Measurements from ENCODE around the gene FLCN. TPM values are rescaled to one million over a fixed set of nuclear protein-coding genes. Genes with fewer than 3 reads are reported as not detected.

The FLCN gene
- total RNA-seq, 1 donor from 2014 or later, result 106 TPM

DNA sequence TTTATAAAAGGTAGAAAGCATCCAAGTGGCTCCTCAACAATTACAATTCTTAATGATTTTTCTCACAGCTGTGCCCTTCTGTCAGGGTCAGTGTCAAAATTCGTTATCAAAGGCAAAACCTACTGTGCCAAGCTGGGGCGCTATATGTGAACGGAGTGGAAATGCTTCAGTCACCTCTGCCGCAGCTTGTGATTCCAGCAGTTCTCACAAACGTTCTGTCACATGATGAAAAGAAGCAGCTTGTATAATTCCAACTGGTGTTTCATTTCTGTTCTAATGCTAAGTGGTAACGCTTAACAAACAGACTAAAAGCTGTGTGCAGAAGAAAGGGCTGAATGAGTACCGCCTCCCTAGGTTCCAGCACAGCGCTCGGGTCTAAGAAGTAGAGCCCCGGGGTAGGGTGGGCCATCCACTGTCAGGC lies 45.0 kb downstream of the FLCN start:
- Histone ChIP-seq H3K36me3 (peaks cover 28% of the 10 kb centered on the region), H3K27ac (no peak overlapping the region), H3K4me3 (no peak overlapping the region), H3K9me3 (no peaks in the 10 kb centered on the region), H3K27me3 (no peaks in the 10 kb centered on the region), H3K4me1 (peaks cover under 1% of the 10 kb centered on the region)
- no peak for ATAC-seq
- intact Hi-C loops (cut with DNase I), result no loop called here
- no peak for DNase-seq
- TF ChIP-seq, protein P1, sequence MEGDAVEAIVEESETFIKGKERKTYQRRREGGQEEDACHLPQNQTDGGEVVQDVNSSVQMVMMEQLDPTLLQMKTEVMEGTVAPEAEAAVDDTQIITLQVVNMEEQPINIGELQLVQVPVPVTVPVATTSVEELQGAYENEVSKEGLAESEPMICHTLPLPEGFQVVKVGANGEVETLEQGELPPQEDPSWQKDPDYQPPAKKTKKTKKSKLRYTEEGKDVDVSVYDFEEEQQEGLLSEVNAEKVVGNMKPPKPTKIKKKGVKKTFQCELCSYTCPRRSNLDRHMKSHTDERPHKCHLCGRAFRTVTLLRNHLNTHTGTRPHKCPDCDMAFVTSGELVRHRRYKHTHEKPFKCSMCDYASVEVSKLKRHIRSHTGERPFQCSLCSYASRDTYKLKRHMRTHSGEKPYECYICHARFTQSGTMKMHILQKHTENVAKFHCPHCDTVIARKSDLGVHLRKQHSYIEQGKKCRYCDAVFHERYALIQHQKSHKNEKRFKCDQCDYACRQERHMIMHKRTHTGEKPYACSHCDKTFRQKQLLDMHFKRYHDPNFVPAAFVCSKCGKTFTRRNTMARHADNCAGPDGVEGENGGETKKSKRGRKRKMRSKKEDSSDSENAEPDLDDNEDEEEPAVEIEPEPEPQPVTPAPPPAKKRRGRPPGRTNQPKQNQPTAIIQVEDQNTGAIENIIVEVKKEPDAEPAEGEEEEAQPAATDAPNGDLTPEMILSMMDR (IDR thresholded peaks at IDR 0.05), result no peak

DNA sequence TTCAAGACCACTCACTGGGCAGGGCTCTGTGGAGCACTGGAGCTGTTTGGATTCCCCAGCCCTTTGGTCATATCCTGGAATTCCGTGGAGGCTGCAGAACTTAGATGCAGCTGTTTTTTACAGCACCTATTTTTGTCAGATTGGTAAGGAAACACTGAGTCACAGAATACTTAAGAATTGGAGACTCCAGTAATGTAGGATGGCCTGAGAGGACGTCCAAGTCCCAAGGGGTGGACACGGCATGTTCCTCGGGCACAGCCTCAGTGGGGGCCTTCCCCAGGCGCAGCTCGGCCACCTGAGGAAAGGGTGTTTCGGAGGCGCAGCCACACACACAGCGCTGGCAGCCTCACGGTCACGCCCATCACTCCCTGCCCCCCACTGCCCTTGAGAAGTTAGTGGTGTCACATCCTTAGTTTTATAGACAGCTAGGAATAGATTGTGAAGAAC lies 45.6 kb downstream of the FLCN start:
- DNase-seq, result no peak
- no peaks in the 10 kb centered on the region for H3K9me3 ChIP-seq
- TF ChIP-seq, protein P1 (IDR thresholded peaks at IDR 0.05), result no peak

GRCh38 chr17:17190188-17190587 lies 46.8 kb downstream of the FLCN start:
- Histone ChIP-seq H3K4me3 (no peak overlapping the region), H3K27me3 (no peaks in the 10 kb centered on the region), H3K4me1 (peaks cover 12% of the 10 kb centered on the region), H3K27ac (no peak overlapping the region), H3K9me3 (no peaks in the 10 kb centered on the region), H3K36me3 (peaks cover 33% of the 10 kb centered on the region)
- DNase-seq, result no peak
- intact Hi-C loops (cut with DNase I), result no loop called here
- TF ChIP-seq, protein P1 (IDR thresholded peaks at IDR 0.05), result no peak
- ATAC-seq, result no peak

More for the DNA sequence above, 45.6 kb downstream of the FLCN start:
- peak; percentile 42 for ATAC-seq
- Histone ChIP-seq H3K27me3 (no peaks in the 10 kb centered on the region), H3K36me3 (peaks cover 28% of the 10 kb centered on the region), H3K27ac (no peak overlapping the region), H3K4me3 (no peak overlapping the region), H3K4me1 (peaks cover 6% of the 10 kb centered on the region)
- intact Hi-C loops (cut with DNase I), result no loop called here

DNA sequence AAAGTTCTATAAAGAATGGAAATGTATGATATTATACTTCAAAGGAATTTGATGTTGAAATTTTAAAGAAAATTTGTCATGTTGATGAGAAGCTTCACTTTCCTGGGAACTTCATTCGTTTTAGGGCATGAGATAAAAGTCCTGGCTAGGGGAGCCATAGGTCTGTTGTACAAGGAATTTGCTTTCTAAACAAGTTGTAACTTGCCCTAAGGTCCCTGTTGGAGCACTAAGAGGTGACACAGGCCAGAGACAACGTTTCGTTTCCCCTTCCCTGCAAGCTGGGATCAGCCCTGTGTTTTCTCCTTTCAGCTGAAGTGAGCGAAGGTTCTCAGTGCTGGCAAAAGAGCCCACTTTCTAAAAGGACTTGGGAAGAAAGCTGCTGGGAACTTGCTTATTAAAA lies 47.4 kb downstream of the FLCN start:
- Histone ChIP-seq H3K27ac (no peak overlapping the region), H3K4me1 (peaks cover 14% of the 10 kb centered on the region), H3K27me3 (no peaks in the 10 kb centered on the region), H3K9me3 (no peaks in the 10 kb centered on the region), H3K4me3 (no peak overlapping the region), H3K36me3 (peaks cover 33% of the 10 kb centered on the region)
- TF ChIP-seq, protein P1 (IDR thresholded peaks at IDR 0.05), result no peak
- ATAC-seq, result no peak
- DNase-seq, result no peak
- intact Hi-C loops (cut with DNase I), result no loop called here

DNA sequence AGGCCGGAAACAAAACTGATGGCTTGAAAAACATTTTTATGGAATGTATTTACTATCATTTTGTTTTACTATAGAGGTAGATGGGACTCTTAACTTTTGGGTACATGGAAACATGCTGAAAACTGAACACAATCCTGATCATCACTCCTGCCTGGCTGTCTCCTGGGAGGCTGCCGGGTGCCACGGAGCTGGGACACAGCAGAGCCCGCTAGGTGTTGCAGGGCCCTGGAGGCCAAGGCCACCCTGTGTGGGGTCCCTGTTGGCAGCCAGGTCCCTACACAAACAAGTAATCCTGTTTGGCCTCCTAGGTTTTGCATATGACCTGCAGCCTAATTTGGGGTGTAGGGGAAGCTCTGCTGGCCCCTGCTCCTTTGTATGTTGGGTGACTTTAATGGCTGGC lies 48.4 kb downstream of the FLCN start:
- intact Hi-C loops (cut with DNase I), result no loop called here
- no peak overlapping the region for H3K27ac ChIP-seq
- no peaks in the 10 kb centered on the region for H3K9me3 ChIP-seq
- DNase-seq, result no peak
- no peak overlapping the region for H3K4me3 ChIP-seq
- peaks cover 18% of the 10 kb centered on the region for H3K4me1 ChIP-seq
- H3K36me3 ChIP-seq, result peaks cover 42% of the 10 kb centered on the region
- TF ChIP-seq, protein P1 (IDR thresholded peaks at IDR 0.05), result no peak
- H3K27me3 ChIP-seq, result no peaks in the 10 kb centered on the region
- ATAC-seq, result no peak
